Measurements from ENCODE around the gene GALC.

GALC gene

DNA sequence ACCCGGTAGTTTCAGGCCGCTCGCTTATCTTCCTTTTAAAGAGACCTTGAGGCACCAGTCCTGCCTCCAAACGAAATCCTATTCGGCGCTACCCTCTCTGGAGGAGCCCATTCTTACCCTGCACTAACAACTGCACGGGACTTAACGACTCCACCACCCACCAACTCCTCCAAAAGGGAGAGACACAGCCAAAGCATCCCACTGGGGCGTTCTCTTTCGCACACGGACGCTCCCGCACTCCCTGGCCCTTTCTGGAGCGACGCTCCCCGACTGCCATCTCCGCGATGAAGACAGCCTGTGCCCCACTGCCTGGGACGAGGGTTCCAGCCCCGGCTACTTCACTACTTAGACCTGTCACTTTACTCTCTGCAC is 650 bp downstream of the GALC start:
- H3K4me3 ChIP-seq (ENCODE audit: low read depth, low read length) = peak overlapping the region; percentile 71
- DNase-seq (ENCODE audit: low read depth) = peak; percentile 30
- TF ChIP-seq CTCF (IDR thresholded peaks at IDR 0.05; ENCODE audit: insufficient read depth, low read depth, low read length, missing control alignments) = no peak

GRCh38 chr14:87990682-87991081 is 2.3 kb downstream of the GALC start:
- no peak overlapping the region for H3K4me3 ChIP-seq (ENCODE audit: low read depth, low read length)

DNA sequence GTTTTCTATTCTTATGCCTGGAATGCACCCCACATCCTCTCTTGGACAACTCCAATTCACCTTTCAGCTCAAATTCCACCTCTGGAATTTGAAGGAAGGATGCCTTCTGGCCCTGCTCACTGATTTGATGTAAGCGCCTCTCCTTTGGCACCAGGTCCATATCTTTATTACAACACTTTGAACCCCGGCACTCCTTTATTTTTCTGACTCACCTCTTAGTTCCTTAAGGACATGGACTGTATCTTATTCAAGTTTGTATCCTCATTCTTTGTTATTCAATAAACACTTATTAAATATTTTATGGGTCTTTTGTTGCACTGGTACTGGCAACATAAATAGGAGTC is 3.1 kb downstream of the GALC start:
- DNase-seq (ENCODE audit: low read depth) = no peak
- H3K4me3 ChIP-seq (ENCODE audit: low read depth, low read length) = no peak overlapping the region
- TF ChIP-seq CTCF (IDR thresholded peaks at IDR 0.05; ENCODE audit: insufficient read depth, low read depth, low read length, missing control alignments) = no peak

More at GRCh38 chr14:87990682-87991081, 2.3 kb downstream of the GALC start:
- DNase-seq (ENCODE audit: low read depth) = no peak
- no peak for TF ChIP-seq CTCF (IDR thresholded peaks at IDR 0.05; ENCODE audit: insufficient read depth, low read depth, low read length, missing control alignments)

DNA sequence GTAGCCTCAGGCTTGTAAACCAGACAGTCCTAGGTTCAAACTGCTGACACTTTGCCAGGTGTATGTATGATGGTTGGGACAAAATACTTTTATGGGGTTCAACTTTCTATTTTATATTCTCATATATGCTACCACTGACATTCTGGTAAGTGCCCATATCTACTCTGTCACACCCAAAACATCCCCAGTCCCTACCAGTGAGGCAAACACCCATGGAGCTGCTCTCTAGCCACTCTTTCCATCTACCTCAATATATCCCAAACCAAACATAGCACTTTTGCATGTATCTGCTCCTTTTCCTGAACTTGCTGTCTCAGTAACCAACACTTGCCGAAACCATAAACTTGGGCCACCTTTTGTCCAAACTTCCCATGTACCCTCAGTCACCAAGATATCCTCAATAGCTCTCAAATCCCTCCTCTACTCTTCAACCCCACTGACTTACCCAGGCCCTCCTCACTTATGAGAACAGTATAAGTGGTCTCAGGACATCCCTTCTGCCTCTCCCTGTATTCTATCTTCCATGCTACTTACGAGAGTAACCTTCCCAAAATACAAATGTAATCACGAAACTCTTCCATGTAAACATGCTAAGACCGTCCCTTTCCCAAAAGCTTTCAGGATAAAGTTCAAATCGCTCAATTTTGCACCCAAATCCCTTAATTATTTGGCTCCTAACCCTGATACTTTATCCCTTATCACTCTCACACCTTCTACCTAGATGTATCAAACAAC is 3.6 kb downstream of the GALC start:
- H3K4me3 ChIP-seq (ENCODE audit: low read depth, low read length) = no peak overlapping the region
- no peak for DNase-seq (ENCODE audit: low read depth)
- TF ChIP-seq CTCF (IDR thresholded peaks at IDR 0.05; ENCODE audit: insufficient read depth, low read depth, low read length, missing control alignments) = no peak

DNA sequence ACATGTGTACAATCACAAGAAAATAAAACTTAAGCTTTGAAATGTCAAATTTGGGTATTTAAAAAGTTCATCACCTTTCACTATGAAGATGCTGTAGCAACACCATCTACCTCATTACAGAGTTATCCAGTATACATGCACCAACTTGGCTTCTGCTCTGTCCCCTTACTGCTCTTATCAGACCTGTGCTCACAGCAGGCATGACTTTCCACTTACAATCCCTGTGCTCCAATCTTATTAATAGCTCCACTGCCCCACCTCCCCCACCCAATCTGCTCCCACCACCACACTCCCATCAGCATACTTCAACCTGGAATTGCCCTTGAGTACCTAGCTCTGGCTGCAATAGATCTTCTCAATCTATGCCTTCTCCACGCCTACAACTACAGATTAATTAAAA is 13.3 kb downstream of the GALC start:
- TF ChIP-seq CTCF (IDR thresholded peaks at IDR 0.05; ENCODE audit: insufficient read depth, low read depth, low read length, missing control alignments) = no peak
- no peak overlapping the region for H3K4me3 ChIP-seq (ENCODE audit: low read depth, low read length)
- DNase-seq (ENCODE audit: low read depth) = no peak

GRCh38 chr14:87975636-87976035 is 17.3 kb downstream of the GALC start:
- no peak for DNase-seq (ENCODE audit: low read depth)
- no peak for TF ChIP-seq CTCF (IDR thresholded peaks at IDR 0.05; ENCODE audit: insufficient read depth, low read depth, low read length, missing control alignments)
- no peak overlapping the region for H3K4me3 ChIP-seq (ENCODE audit: low read depth, low read length)

- H3K4me3 ChIP-seq (ENCODE audit: low read depth, low read length) = no peak overlapping the region
- no peak for TF ChIP-seq CTCF (IDR thresholded peaks at IDR 0.05; ENCODE audit: insufficient read depth, low read depth, low read length, missing control alignments)
- peak; percentile 34 for DNase-seq (ENCODE audit: low read depth)
Measured at GRCh38 chr14:87971010-87971409, 22.0 kb downstream of the GALC start.

Data from GM12865 (cell line).